HEK293T (cell line): ENCODE results near the gene PPP1R37.

Source experiments
- CTCF ChIA-PET: fragments of 350-600 bp; formaldehyde crosslinking; extraction: SDS; loops from one replicate; lab custom pipeline; 2021; ENCODE audit warnings: antibody characterized with exemption, inconsistent platforms; lab: Yijun Ruan, JAX
- POLR2A ChIA-PET: fragments of 350-600 bp; formaldehyde crosslinking; extraction: SDS; loops from one replicate; lab custom pipeline; 2020; ENCODE audit warnings: antibody characterized with exemption, inconsistent platforms; lab: Yijun Ruan, JAX
- DNase-seq: peaks from one replicate; pipeline ENCODE4 v3.0.0; 2012; ENCODE audit warnings: mixed read lengths; ENCODE audit errors: extremely low spot score
- ARNT ChIP-seq: fragments of 450-650 bp; IDR thresholded peaks from 2 replicates; pipeline ENCODE4 v1.6.1; 2017; ENCODE audit warnings: mild to moderate bottlenecking
- BHLHE40 ChIP-seq: fragments of 450-650 bp; IDR thresholded peaks from 2 replicates; pipeline ENCODE4 v1.6.1; 2016; ENCODE audit warnings: mild to moderate bottlenecking, moderate library complexity, borderline replicate concordance
- CTBP1 ChIP-seq: fragments of 450-650 bp; IDR thresholded peaks from 2 replicates; pipeline ENCODE4 v1.6.1; 2016; ENCODE audit warnings: borderline replicate concordance
- ELF4 ChIP-seq: fragments of 450-650 bp; IDR thresholded peaks from 2 replicates; pipeline ENCODE4 v1.6.1; 2017; ENCODE audit warnings: antibody characterized with exemption
- FOXA1 ChIP-seq: fragments of 450-650 bp; IDR thresholded peaks from 2 replicates; pipeline ENCODE4 v1.6.1; 2016; ENCODE audit warnings: mild to moderate bottlenecking
- FOXK2 ChIP-seq: fragments of 450-650 bp; IDR thresholded peaks from 2 replicates; pipeline ENCODE4 v1.6.1; 2016; ENCODE audit warnings: mild to moderate bottlenecking
- FOXM1 ChIP-seq: fragments of 450-650 bp; IDR thresholded peaks from 2 replicates; pipeline ENCODE4 v1.6.1; 2017; ENCODE audit warnings: mild to moderate bottlenecking, borderline replicate concordance
- HDGF ChIP-seq: fragments of 450-650 bp; IDR thresholded peaks from 2 replicates; pipeline ENCODE4 v1.6.1; 2017; ENCODE audit warnings: antibody characterized with exemption, borderline replicate concordance
- L3MBTL2 ChIP-seq: fragments of 450-650 bp; conservative IDR thresholded peaks from 2 replicates; pipeline ENCODE4 v1.6.1; 2016; ENCODE audit warnings: mild to moderate bottlenecking
- LEF1 ChIP-seq: fragments of 450-650 bp; IDR thresholded peaks from 2 replicates; pipeline ENCODE4 v1.6.1; 2017; ENCODE audit warnings: mild to moderate bottlenecking, borderline replicate concordance
- NFRKB ChIP-seq: fragments of 450-650 bp; IDR thresholded peaks from 2 replicates; pipeline ENCODE4 v1.6.1; 2016; ENCODE audit warnings: mild to moderate bottlenecking, moderate library complexity
- PKNOX1 ChIP-seq: fragments of 450-650 bp; IDR thresholded peaks from 2 replicates; pipeline ENCODE4 v1.6.1; 2016
- SP1 ChIP-seq: fragments of 450-650 bp; IDR thresholded peaks from 2 replicates; pipeline ENCODE4 v1.6.1; 2017
- SUZ12 ChIP-seq: fragments of 450-650 bp; IDR thresholded peaks from 2 replicates; pipeline ENCODE4 v1.6.1; 2016; ENCODE audit warnings: mild to moderate bottlenecking
- TARDBP ChIP-seq: fragments of 450-650 bp; IDR thresholded peaks from 2 replicates; pipeline ENCODE4 v1.6.1; 2016
- ZNF384 ChIP-seq: fragments of 450-650 bp; IDR thresholded peaks from 2 replicates; pipeline ENCODE4 v1.6.1; 2016

The PPP1R37 gene

DNA sequence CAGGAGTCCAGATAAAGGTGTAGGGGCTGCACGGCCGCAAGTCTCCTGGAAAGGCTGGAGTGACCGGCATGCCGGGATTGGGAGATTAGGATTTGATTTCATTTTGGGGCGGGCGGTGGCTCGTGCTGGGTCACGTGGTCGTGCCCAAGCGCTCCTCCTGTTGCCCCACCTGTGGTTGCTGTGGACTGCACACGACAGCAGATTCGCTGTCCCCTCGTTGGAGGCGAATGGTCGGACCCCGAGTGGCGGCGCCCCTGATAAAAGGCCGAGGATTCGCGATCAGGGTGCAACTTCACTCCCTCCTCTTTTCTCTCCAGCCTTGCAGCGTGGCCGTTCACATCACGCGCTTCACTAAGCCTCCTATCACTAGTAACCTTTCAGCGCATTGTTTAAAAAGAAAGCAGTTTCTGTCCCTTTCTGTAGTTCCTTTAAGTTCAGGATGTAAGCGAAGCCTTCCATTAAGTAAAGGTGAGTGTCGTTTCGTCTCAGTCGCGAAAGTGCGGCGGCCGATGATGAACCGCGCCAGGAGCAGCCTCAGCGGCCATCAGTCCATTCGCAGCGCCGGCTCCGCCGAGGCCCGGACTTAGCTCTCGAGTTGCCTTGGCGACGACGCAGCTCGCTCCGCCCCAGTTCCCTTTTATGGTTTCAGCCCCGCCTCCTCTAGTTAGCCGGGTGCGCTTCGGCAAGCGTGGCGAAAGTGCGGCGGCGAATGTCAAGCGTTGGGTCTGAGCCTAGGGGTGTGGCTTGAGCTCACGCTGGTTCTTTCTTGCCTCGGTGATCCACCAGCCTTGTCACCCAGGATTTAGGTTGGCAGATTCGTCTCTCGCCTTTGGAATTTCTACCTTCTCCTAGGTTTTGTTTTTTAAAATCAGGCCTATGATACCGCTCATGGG lies 1.7 kb upstream of the PPP1R37 start:
- ChIA-PET CTCF (interaction anchor here (0.6 to 1.5 kb wide), 6 partner anchors 20 to 517 kb away, joined by 3 to 5 read pairs (median 4); no protein-coding TSS in a partner anchor), POLR2A (interaction anchor here (0.8 to 4.4 kb wide), 13 partner anchors 10 to 201 kb away, joined by 3 to 44 read pairs (median 6); partner anchors contain the start of genes CLASRP, GEMIN7 and ZNF296)
- peak; percentile 94 for DNase-seq
- TF ChIP-seq PKNOX1 (no peak), L3MBTL2 (peak; percentile 82)

GRCh38 chr19:45094137-45094536 lies 1.2 kb downstream of the PPP1R37 start:
- TF ChIP-seq SUZ12 (no peak), CTBP1 (no peak), LEF1 (no peak), FOXA1 (no peak), BHLHE40 (no peak), L3MBTL2 (no peak), TARDBP (no peak), PKNOX1 (peak; percentile 36; the same call in 1 of the 2 replicates)
- CTCF ChIA-PET, result no interaction called here
- POLR2A ChIA-PET, result no interaction called here
- no peak for DNase-seq

DNA sequence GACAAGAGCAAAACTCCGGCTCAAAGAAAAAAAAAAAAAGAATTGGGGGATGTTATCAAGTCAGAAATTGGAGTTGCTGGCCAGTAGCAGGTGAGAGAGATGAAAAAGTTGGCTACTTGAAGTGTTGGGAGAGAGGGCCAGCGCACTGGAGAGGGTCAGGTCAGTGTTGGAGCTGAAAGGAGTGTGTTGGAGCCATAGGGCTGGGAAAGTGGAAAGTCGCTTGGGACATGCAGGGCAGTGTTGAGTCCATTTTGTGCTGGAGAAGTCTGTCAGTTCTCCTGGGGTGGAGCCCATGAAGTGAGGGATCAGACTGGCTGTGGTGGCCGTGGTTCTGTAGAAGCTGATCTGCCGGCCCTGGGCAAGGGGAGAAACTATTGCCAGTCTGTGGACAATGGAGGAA lies 1.7 kb downstream of the PPP1R37 start:
- CTCF ChIA-PET, result no interaction called here
- POLR2A ChIA-PET, result no interaction called here
- TF ChIP-seq FOXK2 (no peak), ZNF384 (no peak), NFRKB (no peak)
- DNase-seq, result no peak

DNA sequence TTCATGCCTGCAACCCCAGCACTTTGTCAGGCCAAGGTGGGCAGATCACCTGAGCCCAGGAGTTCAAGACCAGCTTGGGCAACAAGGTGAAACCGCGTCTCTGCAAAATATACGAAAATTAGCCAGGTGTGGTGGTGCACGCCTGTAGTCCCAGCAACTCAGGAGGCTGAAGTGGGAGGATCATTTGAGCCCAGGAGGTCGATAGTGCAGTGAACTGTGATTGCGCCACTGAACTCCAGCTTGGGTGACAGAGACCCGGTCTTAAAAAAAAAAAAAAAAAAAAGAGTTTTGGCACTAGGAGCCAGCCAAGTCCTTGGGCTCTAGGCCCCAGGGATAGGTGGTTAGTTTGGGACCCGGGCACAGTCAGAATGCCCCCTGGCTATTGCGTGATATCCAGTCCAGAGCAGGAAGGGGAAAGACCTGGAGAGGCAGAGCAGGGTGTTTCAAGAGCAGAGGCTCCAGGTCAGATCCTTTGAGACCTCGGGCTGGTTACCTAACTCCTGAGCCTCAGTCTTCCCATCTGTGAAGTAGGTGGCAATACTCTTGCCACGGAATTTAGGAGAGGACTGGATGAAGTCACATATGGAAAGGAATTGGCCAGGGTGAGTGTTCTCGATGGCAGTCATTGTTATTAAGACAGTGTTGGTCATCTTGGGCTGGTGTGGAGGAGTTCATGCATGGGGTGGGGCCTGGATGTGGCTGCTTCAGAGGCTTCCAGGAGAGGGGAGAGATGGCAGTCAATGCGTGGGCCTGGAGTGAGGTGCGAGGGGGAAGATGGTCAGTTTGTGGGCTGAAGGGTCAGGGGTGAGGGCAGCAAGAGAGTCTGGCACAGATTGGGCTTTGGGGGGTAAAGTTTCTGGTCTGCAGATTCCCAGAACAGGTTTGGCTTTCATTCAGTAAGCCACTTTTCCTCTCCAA lies 2.8 kb downstream of the PPP1R37 start:
- no peak for TF ChIP-seq ELF4
- no peak for TF ChIP-seq FOXM1
- TF ChIP-seq PKNOX1, result no peak
- TF ChIP-seq LEF1, result no peak
- no peak for TF ChIP-seq FOXA1
- ChIA-PET POLR2A (no interaction called here), CTCF (no interaction called here)
- no peak for DNase-seq

DNA sequence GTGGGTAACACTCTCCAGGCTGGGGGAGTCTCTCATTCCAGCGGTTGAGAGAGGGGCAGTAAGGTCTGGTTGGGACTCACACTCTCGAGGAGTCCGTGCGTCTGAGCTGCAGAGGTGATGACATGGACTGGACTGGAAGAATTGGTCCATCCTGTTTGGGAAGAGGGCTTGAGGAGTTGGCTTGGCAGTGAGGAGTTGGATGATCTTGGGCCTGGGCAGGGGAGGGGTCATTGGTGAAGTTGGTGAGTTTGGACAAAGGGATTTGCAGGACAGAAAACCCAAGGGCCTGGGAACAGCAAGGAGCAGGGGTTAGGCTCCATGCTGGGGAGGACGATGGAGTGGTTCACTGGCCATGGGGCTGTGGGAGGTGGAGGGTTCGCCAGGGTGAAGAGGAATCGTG lies 3.7 kb downstream of the PPP1R37 start:
- POLR2A ChIA-PET, result no interaction called here
- TF ChIP-seq ZNF384, result no peak
- TF ChIP-seq FOXK2, result no peak
- no peak for TF ChIP-seq BHLHE40
- TF ChIP-seq FOXM1, result no peak
- TF ChIP-seq LEF1, result no peak
- TF ChIP-seq NFRKB, result no peak
- TF ChIP-seq HDGF, result no peak
- TF ChIP-seq ARNT, result no peak
- no peak for TF ChIP-seq ELF4
- no peak for TF ChIP-seq L3MBTL2
- TF ChIP-seq CTBP1, result no peak
- no peak for TF ChIP-seq SP1
- no peak for TF ChIP-seq TARDBP
- no peak for TF ChIP-seq PKNOX1
- TF ChIP-seq FOXA1, result no peak
- no peak for TF ChIP-seq SUZ12
- no peak for DNase-seq
- CTCF ChIA-PET, result interaction anchor here (0.5 kb wide), 1 partner anchor 83 kb away, joined by 3 read pairs; no protein-coding TSS in a partner anchor

GRCh38 chr19:45097450-45097775 lies 4.4 kb downstream of the PPP1R37 start:
- TF ChIP-seq HDGF (no peak), ARNT (no peak), ELF4 (no peak), FOXM1 (no peak)
- no peak for DNase-seq
- POLR2A ChIA-PET, result no interaction called here
- CTCF ChIA-PET, result interaction anchor here (0.6 kb wide), 1 partner anchor 8 kb away, joined by 3 read pairs; no protein-coding TSS in a partner anchor
